K562 (cell line): Measurements from ENCODE around the gene MYO7A. TPM values are rescaled to one million over a fixed set of nuclear protein-coding genes. Genes with fewer than 3 reads are reported as not detected.

Experiments used
- ATAC-seq: fragments of 200-7000 bp; cut with Tn5 transposase; 3 replicates; pipeline ENCODE4 v1.9.1; 2020; ENCODE audit warnings: moderate library complexity
- BruUV-seq: library from RNA; stranded (reverse); fragments of 400-500 nt; replicated peaks from 2 replicates; lab custom pipeline; 2021; lab: Mats Ljungman, UMichigan
- CTCF ChIA-PET: fragments of 300-600 bp; formaldehyde crosslinking; extraction: SDS; loops from one replicate; lab custom pipeline; 2021; ENCODE audit warnings: low intra/inter-chr PET ratio; lab: Yijun Ruan, JAX
- POLR2A ChIA-PET: fragments of 300-600, 350-650 bp; sonication (Branson Sonifier 250); formaldehyde crosslinking; extraction: SDS; loops from one replicate; lab custom pipeline; 2021; ENCODE audit warnings: antibody characterized with exemption, inconsistent platforms; lab: Yijun Ruan, JAX
- DNase-seq, 4 experiments: peaks; one replicate each; pipeline versions ENCODE4 v3.0.0 to v3.0.0-alpha.2; 2011 to 2018; ENCODE audit warnings: low spot score in 3 of 4, mixed read lengths in 3 of 4; ENCODE audit errors: extremely low read depth in 1 of 4
- FAIRE-seq: peaks from 2 replicates; lab custom pipeline; 2011; peaks lifted over from hg19 to GRCh38; lab: Jason Lieb, UNC
- H2AFZ ChIP-seq: 2 replicates; pipeline ENCODE4 v1.6.0; 2011; ENCODE audit warnings: low read depth, low read length, control low read depth, inconsistent platforms
- H3K27ac ChIP-seq: fragments of 200-600 bp; 3 replicates; pipeline ENCODE4 v1.8.0; 2011; ENCODE audit warnings: low read depth, mild to moderate bottlenecking, control low read depth, inconsistent platforms, low read length, moderate library complexity, mixed read lengths; ENCODE audit errors: extremely low read depth
- H3K27me3 ChIP-seq, 2 experiments: fragments of 300-600 bp in 1 of 2; 2 replicates in 1 of 2; 3 replicates in 1 of 2; pipeline versions ENCODE4 v1.6.0 to v1.8.0; 2011; ENCODE audit warnings: inconsistent platforms in 2 of 2, low read length in 2 of 2, mild to moderate bottlenecking in 1 of 2, mixed read lengths in 1 of 2, moderate library complexity in 1 of 2; ENCODE audit not compliant: control insufficient read depth in 2 of 2, insufficient read depth in 2 of 2
- H3K36me3 ChIP-seq: fragments of 300-600 bp; 3 replicates; pipeline ENCODE4 v1.8.0; 2011; ENCODE audit warnings: mild to moderate bottlenecking, low read length, inconsistent platforms; ENCODE audit not compliant: control insufficient read depth, insufficient read depth
- H3K4me1 ChIP-seq, 2 experiments: fragments of 200-600 bp in 1 of 2; replicated peaks in 1 of 2; 2 replicates in 1 of 2; 3 replicates in 1 of 2; pipeline versions ENCODE4 v1.5.1 to v1.8.0; 2011; ENCODE audit warnings: inconsistent platforms in 2 of 2, low read length in 2 of 2, mild to moderate bottlenecking in 1 of 2, mixed read lengths in 1 of 2, moderate library complexity in 1 of 2; ENCODE audit not compliant: control insufficient read depth in 2 of 2, insufficient read depth in 2 of 2
- H3K4me2 ChIP-seq: 2 replicates; pipeline ENCODE4 v1.6.1; 2011; ENCODE audit warnings: low read length, control low read depth, inconsistent platforms, mixed read lengths; ENCODE audit not compliant: insufficient read depth
- H3K4me3 ChIP-seq: fragments of 200-600 bp; sonication (generic), shearing (Covaris generic); 2 replicates; pipeline ENCODE4 v1.5.1; 2016; ENCODE audit warnings: control low read depth, inconsistent platforms
- H3K79me2 ChIP-seq: fragments of 200-600 bp; 3 replicates; pipeline ENCODE4 v1.8.0; 2011; ENCODE audit warnings: low read length, inconsistent platforms; ENCODE audit not compliant: control insufficient read depth, insufficient read depth
- H3K9ac ChIP-seq, 2 experiments: 2 replicates each; pipeline versions ENCODE4 v1.6.0 to v1.6.1; 2011; ENCODE audit warnings: low read depth in 2 of 2, low read length in 2 of 2, control low read depth in 1 of 2, inconsistent platforms in 1 of 2, mild to moderate bottlenecking in 1 of 2, mixed read lengths in 1 of 2; ENCODE audit not compliant: insufficient read depth in 1 of 2
- H3K9me1 ChIP-seq: one replicate; pipeline ENCODE4 v1.6.0; 2011; ENCODE audit warnings: inconsistent platforms, mild to moderate bottlenecking, low read length, moderate library complexity; ENCODE audit not compliant: control insufficient read depth, insufficient read depth
- H3K9me3 ChIP-seq: replicated peaks from 2 replicates; pipeline ENCODE4 v1.5.1; 2011; ENCODE audit warnings: low read depth, low read length, inconsistent platforms; ENCODE audit not compliant: control insufficient read depth, insufficient read depth
- H4K20me1 ChIP-seq: replicated peaks from 2 replicates; pipeline ENCODE4 v1.6.1; 2011; ENCODE audit warnings: low read length, inconsistent platforms, mixed read lengths; ENCODE audit not compliant: control insufficient read depth, insufficient read depth
- CHD1 ChIP-seq: fragments of 200-600 bp; sonication (generic); IDR thresholded peaks from one replicate; pipeline ENCODE4 v1.6.1; 2012; ENCODE audit warnings: mild to moderate bottlenecking, moderate library complexity, low read length, inconsistent platforms
- MCM2 ChIP-seq: fragments of 450-650 bp; IDR thresholded peaks from 2 replicates; pipeline ENCODE4 v1.6.1; 2017; ENCODE audit warnings: low read depth, mild to moderate bottlenecking
- SMARCC2 ChIP-seq: fragments of 450-650 bp; IDR thresholded peaks from 2 replicates; pipeline ENCODE4 v1.6.1; 2017; ENCODE audit warnings: antibody characterized with exemption, moderate library complexity, mild to moderate bottlenecking, low read depth
- SREBF2 ChIP-seq: sonication (generic); formaldehyde crosslinking; IDR thresholded peaks from 2 replicates; pipeline ENCODE4 v1.4.0; 2020; ENCODE audit warnings: mild to moderate bottlenecking, missing genetic modification reagents
- WGBS: fragments of 100-300 bp; shearing (Covaris generic); methylation state at CpG from one replicate; pipeline ENCODE4 v1.1.6; 2016; ENCODE audit warnings: low coverage, mixed read lengths; ENCODE audit not compliant: insufficient coverage; ENCODE audit errors: missing lambda C conversion rate; 5-methylcytosine and 5-hydroxymethylcytosine counted together
- in situ Hi-C: fragments of 300-500 bp; cut with MboI; formaldehyde crosslinking; loops from 4 replicates; pipeline ENCODE4 v1.15.0; 2018; ENCODE audit warnings: inconsistent platforms, mixed read lengths
- intact Hi-C: fragments of 100-400 bp; cut with micrococcal nuclease; formaldehyde crosslinking; loops from 2 replicates; pipeline ENCODE4 v1.14.2; 2022
- polyA plus RNA-seq, 8 experiments: library from polyadenylated mRNA; depleted of rRNA in 4 of 8; stranded (reverse) in 5 of 8; unstranded in 3 of 8; fragments of >200 nt; fragmentation: Nextera tagmentation in 2 of 8; fragmentation: Illumina TruSeq in 1 of 8; extraction: Ambion mirVana in 2 of 8; extraction: Trizol in 1 of 8; gene quantifications; 2 replicates each; pipeline versions ENCODE4 v1.2.1 to v1.2.3, GENCODE V29; 2011 to 2014; ENCODE audit warnings: inconsistent platforms in 1 of 8, missing spikeins in 1 of 8
- total RNA-seq, 7 experiments: library from RNA; depleted of rRNA in 6 of 7; stranded (reverse); fragments of >200 nt in 6 of 7; fragmentation: Illumina TruSeq in 2 of 7; extraction: Trizol in 2 of 7; gene quantifications; 2 replicates each; pipeline versions ENCODE4 v1.2.1 to v1.2.3, GENCODE V29; 2011 to 2021; ENCODE audit warnings: low replicate concordance in 1 of 7
- TF ChIP-seq, protein P1 (sequence below): fragments of 450-650 bp; IDR thresholded peaks from 2 replicates; pipeline ENCODE4 v1.6.1; 2016; ENCODE audit warnings: antibody characterized with exemption

MYO7A gene
- total and polyA plus RNA-seq, 9 of the 15 experiments (the other 6 are each of a cell fraction or from before 2014, with no cell fraction given), result 0.01 to 0.11 (median 0.07) TPM; not detected in 1

DNA sequence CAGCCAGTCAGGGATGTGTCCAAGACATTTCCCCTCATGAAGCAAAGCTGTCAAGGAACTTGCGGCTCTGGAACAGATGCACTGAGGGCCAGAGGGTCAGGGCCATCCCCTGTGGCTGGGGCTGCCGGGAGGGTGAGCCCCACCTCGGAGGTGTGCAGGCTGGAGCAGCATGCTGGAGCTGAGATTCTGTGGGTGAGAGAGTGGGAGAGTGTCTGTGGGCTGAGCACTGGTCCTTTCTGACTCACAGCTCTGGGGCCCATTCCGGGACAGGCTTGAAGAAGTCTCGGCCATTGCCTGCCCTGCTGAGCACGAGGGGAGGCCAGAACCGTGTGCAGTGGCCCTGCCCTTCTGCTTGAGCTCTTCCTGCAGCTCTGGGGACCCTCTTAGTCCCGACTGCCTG, 23.3 kb upstream of the MYO7A start:
- Histone ChIP-seq H3K4me3 (no peak overlapping the region), H3K27me3 (peaks cover 18 to 84% of the 10 kb centered on the region in 2 experiments; a peak in 4 of 5 replicates), H3K9ac (no peak overlapping the region), H3K27ac (no peak overlapping the region), H3K4me2 (no peak overlapping the region), H3K4me1 (peaks cover 0 to 15% of the 10 kb centered on the region in 2 experiments; a peak in 1 of 5 replicates), H3K36me3 (no peaks in the 10 kb centered on the region), H4K20me1 (peaks cover 18% of the 10 kb centered on the region; the same call in 1 of the 2 replicates), H3K9me3 (no peaks in the 10 kb centered on the region), H2AFZ (no peak overlapping the region), H3K9me1 (peaks cover 7% of the 10 kb centered on the region), H3K79me2 (no peaks in the 10 kb centered on the region)
- FAIRE-seq, result no peak
- DNase-seq, result no peak
- POLR2A ChIA-PET, result interaction anchor here (0.6 kb wide), 1 partner anchor 922 kb away, joined by 3 read pairs; no protein-coding TSS in a partner anchor
- intact Hi-C loops, result no loop called here
- no peak for ATAC-seq
- BruUV-seq, result no TSS peak
- CTCF ChIA-PET, result no interaction called here
- in situ Hi-C loops, result loop anchor here (5.0 to 10.0 kb wide), 2 partner anchors 187 to 380 kb away; no protein-coding TSS in a partner anchor
- 1% methylated on average over 8 of the region's 8 CpGs for WGBS
- TF ChIP-seq CHD1, result no peak
- TF ChIP-seq, protein P1, sequence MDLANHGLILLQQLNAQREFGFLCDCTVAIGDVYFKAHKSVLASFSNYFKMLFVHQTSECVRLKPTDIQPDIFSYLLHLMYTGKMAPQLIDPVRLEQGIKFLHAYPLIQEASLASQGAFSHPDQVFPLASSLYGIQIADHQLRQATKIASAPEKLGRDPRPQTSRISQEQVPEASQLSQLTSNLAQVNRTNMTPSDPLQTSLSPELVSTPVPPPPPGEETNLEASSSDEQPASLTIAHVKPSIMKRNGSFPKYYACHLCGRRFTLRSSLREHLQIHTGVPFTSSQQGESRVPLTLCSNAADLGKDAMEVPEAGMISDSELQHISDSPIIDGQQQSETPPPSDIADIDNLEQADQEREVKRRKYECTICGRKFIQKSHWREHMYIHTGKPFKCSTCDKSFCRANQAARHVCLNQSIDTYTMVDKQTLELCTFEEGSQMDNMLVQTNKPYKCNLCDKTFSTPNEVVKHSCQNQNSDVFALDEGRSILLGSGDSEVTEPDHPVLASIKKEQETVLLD, result no peak
- no peak for TF ChIP-seq SREBF2 (CRISPR knock-in tag)
- no peak for TF ChIP-seq SMARCC2
- no peak for TF ChIP-seq MCM2
